Measurements from ENCODE around the gene NLRC5.
A peak's percentile ranks its signal among the peaks of the same experiment; 100 is the strongest.

Gene NLRC5

GRCh38 chr16:57024894-57025680 is 35.7 kb downstream of the NLRC5 start:
- DNase-seq (ENCODE audit: low read depth) = no peak

- DNase-seq (ENCODE audit: low read depth) = no peak
Observed at GRCh38 chr16:57025941-57026777, 36.8 kb downstream of the NLRC5 start.

GRCh38 chr16:57026778-57027062 is 37.4 kb downstream of the NLRC5 start:
- DNase-seq (ENCODE audit: low read depth) = no peak

GRCh38 chr16:57027067-57027466 is 37.7 kb downstream of the NLRC5 start:
- no peak for DNase-seq (ENCODE audit: low read depth)

GRCh38 chr16:57028086-57028485 is 38.7 kb downstream of the NLRC5 start:
- DNase-seq (ENCODE audit: low read depth) = no peak

- no peak for DNase-seq (ENCODE audit: low read depth)
Observed at GRCh38 chr16:57029161-57030160, 40.1 kb downstream of the NLRC5 start.

- DNase-seq (ENCODE audit: low read depth) = no peak
Observed at GRCh38 chr16:57030346-57030902, 41.1 kb downstream of the NLRC5 start.

- no peak for DNase-seq (ENCODE audit: low read depth)
Observed at GRCh38 chr16:57031156-57031555, 41.8 kb downstream of the NLRC5 start.

- no peak for DNase-seq (ENCODE audit: low read depth)
Observed at GRCh38 chr16:57032346-57032745, 43.0 kb downstream of the NLRC5 start.

GRCh38 chr16:57032931-57033330 is 43.6 kb downstream of the NLRC5 start:
- no peak for DNase-seq (ENCODE audit: low read depth)

- DNase-seq (ENCODE audit: low read depth) = no peak
Observed at GRCh38 chr16:57036315-57036714, 47.0 kb downstream of the NLRC5 start.

- DNase-seq (ENCODE audit: low read depth) = no peak
Observed at GRCh38 chr16:57036945-57037344, 47.6 kb downstream of the NLRC5 start.

- DNase-seq (ENCODE audit: low read depth) = no peak
Observed at GRCh38 chr16:57038166-57038565, 48.8 kb downstream of the NLRC5 start.

- no peak for DNase-seq (ENCODE audit: low read depth)
Observed at GRCh38 chr16:57039148-57039812, 49.9 kb downstream of the NLRC5 start.

- DNase-seq (ENCODE audit: low read depth) = peak; percentile 38
Observed at GRCh38 chr16:57041182-57042156, 52.1 kb downstream of the NLRC5 start.

GRCh38 chr16:57042157-57043111 is 53.1 kb downstream of the NLRC5 start:
- peak; percentile 32 for DNase-seq (ENCODE audit: low read depth)

GRCh38 chr16:57043248-57043647 is 53.9 kb downstream of the NLRC5 start:
- no peak for DNase-seq (ENCODE audit: low read depth)

GRCh38 chr16:57044931-57045693 is 55.8 kb downstream of the NLRC5 start:
- DNase-seq (ENCODE audit: low read depth) = no peak
